Measurements from ENCODE around the gene BBS9. TPM values are rescaled to one million over a fixed set of nuclear protein-coding genes. Genes with fewer than 3 reads are reported as not detected.
A peak's percentile ranks its signal among the peaks of the same experiment; 100 is the strongest.

Gene BBS9
- total RNA-seq, 1 donor: 33.3 TPM

DNA sequence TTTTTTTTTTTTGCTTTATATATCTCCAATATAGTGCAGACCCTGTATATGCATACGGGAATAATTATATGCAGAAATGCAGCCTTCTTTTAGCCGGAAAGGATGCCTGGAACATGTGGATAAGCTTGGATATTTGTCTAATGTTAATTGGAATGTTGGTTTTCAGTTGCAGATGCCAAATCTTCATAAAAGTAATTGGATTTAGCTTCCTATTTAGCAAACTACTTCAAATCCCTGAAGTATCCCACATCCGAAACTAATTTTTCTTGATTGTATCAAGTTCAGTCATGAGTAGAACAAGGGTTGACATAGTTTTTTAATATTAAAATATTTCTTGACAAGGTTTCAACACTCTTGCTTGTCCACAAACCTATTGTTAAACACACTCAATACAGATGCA, 281.7 kb downstream of the BBS9 start:
- Histone ChIP-seq H3K27ac (ENCODE audit: low read depth, low read length) (no peak overlapping the region), H3K79me2 (ENCODE audit: insufficient read depth, low read length) (no peaks in the 10 kb centered on the region), H3K4me3 (ENCODE audit: insufficient read depth, low read length) (no peak overlapping the region), H2AFZ (ENCODE audit: low read length) (no peak overlapping the region), H3K4me1 (ENCODE audit: insufficient read depth, low read length) (no peaks in the 10 kb centered on the region), H3K27me3 (ENCODE audit: insufficient read depth, low read length) (no peaks in the 10 kb centered on the region), H3K4me2 (ENCODE audit: insufficient read depth, low read length) (no peak overlapping the region), H3K36me3 (ENCODE audit: insufficient read depth, low read length) (no peaks in the 10 kb centered on the region), H4K20me1 (ENCODE audit: insufficient read depth, low read length) (no peaks in the 10 kb centered on the region), H3K9me3 (ENCODE audit: low read depth, low read length) (no peaks in the 10 kb centered on the region)
- DNase-seq (ENCODE audit: insufficient read length, low spot score, missing footprints): no peak
- TF ChIP-seq, protein P1, sequence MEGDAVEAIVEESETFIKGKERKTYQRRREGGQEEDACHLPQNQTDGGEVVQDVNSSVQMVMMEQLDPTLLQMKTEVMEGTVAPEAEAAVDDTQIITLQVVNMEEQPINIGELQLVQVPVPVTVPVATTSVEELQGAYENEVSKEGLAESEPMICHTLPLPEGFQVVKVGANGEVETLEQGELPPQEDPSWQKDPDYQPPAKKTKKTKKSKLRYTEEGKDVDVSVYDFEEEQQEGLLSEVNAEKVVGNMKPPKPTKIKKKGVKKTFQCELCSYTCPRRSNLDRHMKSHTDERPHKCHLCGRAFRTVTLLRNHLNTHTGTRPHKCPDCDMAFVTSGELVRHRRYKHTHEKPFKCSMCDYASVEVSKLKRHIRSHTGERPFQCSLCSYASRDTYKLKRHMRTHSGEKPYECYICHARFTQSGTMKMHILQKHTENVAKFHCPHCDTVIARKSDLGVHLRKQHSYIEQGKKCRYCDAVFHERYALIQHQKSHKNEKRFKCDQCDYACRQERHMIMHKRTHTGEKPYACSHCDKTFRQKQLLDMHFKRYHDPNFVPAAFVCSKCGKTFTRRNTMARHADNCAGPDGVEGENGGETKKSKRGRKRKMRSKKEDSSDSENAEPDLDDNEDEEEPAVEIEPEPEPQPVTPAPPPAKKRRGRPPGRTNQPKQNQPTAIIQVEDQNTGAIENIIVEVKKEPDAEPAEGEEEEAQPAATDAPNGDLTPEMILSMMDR (IDR thresholded peaks at IDR 0.05; ENCODE audit: extremely low read depth, low read depth, low read length): no peak

DNA sequence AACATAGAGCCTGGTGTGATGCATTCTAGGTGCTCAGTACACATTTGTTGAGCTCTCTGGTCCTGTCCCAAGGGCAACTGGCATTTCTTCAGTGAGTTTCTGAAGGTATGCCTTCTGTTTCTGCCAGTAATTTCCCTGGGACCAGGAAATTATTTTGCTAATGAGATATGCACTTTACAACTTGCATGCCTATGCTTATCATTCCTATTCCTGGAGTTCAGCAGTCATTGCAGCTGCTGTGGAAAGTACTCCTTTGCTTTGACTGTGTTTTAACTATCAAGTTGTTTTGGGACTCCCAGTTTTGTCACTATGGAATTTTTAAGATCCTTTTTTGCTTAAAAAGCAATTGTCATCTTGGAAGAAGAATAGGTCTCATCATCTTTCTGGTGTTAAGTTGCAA, 283.0 kb downstream of the BBS9 start:
- Histone ChIP-seq H3K79me2 (ENCODE audit: insufficient read depth, low read length) (no peaks in the 10 kb centered on the region), H3K4me3 (ENCODE audit: insufficient read depth, low read length) (no peak overlapping the region), H4K20me1 (ENCODE audit: insufficient read depth, low read length) (no peaks in the 10 kb centered on the region), H3K36me3 (ENCODE audit: insufficient read depth, low read length) (no peaks in the 10 kb centered on the region), H3K4me1 (ENCODE audit: insufficient read depth, low read length) (peaks cover under 1% of the 10 kb centered on the region), H3K27ac (ENCODE audit: low read depth, low read length) (no peak overlapping the region), H3K9me3 (ENCODE audit: low read depth, low read length) (no peaks in the 10 kb centered on the region), H2AFZ (ENCODE audit: low read length) (no peak overlapping the region), H3K27me3 (ENCODE audit: insufficient read depth, low read length) (no peaks in the 10 kb centered on the region), H3K4me2 (ENCODE audit: insufficient read depth, low read length) (no peak overlapping the region)
- TF ChIP-seq, protein P1 (IDR thresholded peaks at IDR 0.05; ENCODE audit: extremely low read depth, low read depth, low read length): no peak
- no peak for DNase-seq (ENCODE audit: insufficient read length, low spot score, missing footprints)

DNA sequence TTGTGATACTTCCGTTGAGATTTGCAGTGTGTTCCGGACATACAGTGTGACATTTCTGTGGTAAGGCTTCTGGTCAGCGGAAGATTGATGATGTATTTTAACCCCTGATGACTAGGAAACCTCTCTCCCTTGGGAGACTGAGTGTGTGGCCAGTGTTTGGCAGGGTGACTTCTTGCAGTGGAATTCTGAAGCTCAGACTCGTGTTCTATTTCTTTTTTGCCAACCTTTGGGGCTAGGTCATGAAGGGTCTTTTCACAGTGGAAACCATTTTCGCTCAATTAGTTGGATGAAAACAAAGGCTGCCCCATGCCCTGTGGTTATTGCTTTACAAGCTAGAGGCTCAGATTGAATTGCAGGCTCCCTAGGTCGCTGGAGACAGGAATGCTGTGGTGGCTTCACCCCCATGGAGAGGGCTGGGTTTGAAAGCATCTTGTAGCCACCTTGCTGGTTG, 288.9 kb downstream of the BBS9 start:
- no peaks in the 10 kb centered on the region for H3K79me2 ChIP-seq (ENCODE audit: insufficient read depth, low read length)
- peak overlapping the region; percentile 34 for H3K27ac ChIP-seq (ENCODE audit: low read depth, low read length)
- H2AFZ ChIP-seq (ENCODE audit: low read length): no peak overlapping the region
- no peaks in the 10 kb centered on the region for H4K20me1 ChIP-seq (ENCODE audit: insufficient read depth, low read length)
- peaks cover 16% of the 10 kb centered on the region for H3K4me1 ChIP-seq (ENCODE audit: insufficient read depth, low read length)
- peak overlapping the region; percentile 63 for H3K4me2 ChIP-seq (ENCODE audit: insufficient read depth, low read length)
- peak overlapping the region; percentile 28 for H3K4me3 ChIP-seq (ENCODE audit: insufficient read depth, low read length)
- DNase-seq (ENCODE audit: insufficient read length, low spot score, missing footprints): no peak
- no peaks in the 10 kb centered on the region for H3K36me3 ChIP-seq (ENCODE audit: insufficient read depth, low read length)
- H3K27me3 ChIP-seq (ENCODE audit: insufficient read depth, low read length): no peaks in the 10 kb centered on the region
- TF ChIP-seq, protein P1 (IDR thresholded peaks at IDR 0.05; ENCODE audit: extremely low read depth, low read depth, low read length): no peak
- H3K9me3 ChIP-seq (ENCODE audit: low read depth, low read length): no peaks in the 10 kb centered on the region

DNA sequence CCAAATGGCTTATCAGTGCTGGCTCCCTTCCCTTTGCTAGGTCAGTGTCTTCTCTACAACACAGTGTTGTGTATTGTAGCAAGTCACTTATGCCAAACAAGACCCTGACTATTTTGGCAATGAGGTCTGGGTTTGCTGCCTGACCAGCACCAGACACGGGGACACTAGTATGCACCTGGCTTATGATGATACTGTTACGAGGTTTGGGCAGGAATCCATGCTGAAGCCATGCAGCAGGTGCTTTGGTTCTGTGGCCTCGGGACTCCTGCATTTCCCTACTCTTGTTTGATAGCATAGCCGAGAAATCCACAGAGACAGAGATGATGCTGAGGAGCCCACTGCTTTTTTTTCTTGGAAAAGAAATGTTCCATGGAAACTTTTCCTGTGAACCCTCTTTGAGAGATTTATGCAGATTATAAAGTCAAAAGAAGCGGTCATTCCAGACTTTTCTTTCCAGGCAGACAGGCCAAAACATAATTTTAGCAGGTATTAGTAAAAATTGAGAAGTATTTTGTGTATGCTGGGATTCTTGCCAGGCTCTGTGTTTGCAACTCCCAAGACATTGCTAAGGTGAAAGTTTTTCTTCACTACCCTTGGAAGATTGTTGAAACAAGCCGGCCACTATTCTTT, 291.1 kb downstream of the BBS9 start:
- no peaks in the 10 kb centered on the region for H3K36me3 ChIP-seq (ENCODE audit: insufficient read depth, low read length)
- H3K4me1 ChIP-seq (ENCODE audit: insufficient read depth, low read length): peaks cover 16% of the 10 kb centered on the region
- no peak overlapping the region for H3K4me2 ChIP-seq (ENCODE audit: insufficient read depth, low read length)
- no peak for DNase-seq (ENCODE audit: insufficient read length, low spot score, missing footprints)
- H3K4me3 ChIP-seq (ENCODE audit: insufficient read depth, low read length): no peak overlapping the region
- H3K79me2 ChIP-seq (ENCODE audit: insufficient read depth, low read length): no peaks in the 10 kb centered on the region
- H2AFZ ChIP-seq (ENCODE audit: low read length): no peak overlapping the region
- H4K20me1 ChIP-seq (ENCODE audit: insufficient read depth, low read length): no peaks in the 10 kb centered on the region
- H3K27ac ChIP-seq (ENCODE audit: low read depth, low read length): no peak overlapping the region
- H3K9me3 ChIP-seq (ENCODE audit: low read depth, low read length): no peaks in the 10 kb centered on the region
- TF ChIP-seq, protein P1 (IDR thresholded peaks at IDR 0.05; ENCODE audit: extremely low read depth, low read depth, low read length): no peak
- no peaks in the 10 kb centered on the region for H3K27me3 ChIP-seq (ENCODE audit: insufficient read depth, low read length)
